Activated naive CD4-positive, alpha-beta T cell treated with anti-CD3 and anti-CD28 coated beads, Interleukin-2, amount 50 U/mL, for 72 hours (primary cell): Measurements from ENCODE around the gene DUSP6. TPM values are rescaled to one million over a fixed set of nuclear protein-coding genes. Genes with fewer than 3 reads are reported as not detected.

Source experiments
- ATAC-seq, 2 donors: fragments of 150-1000 bp; cut with Tn5 transposase; 2 replicates each; pipeline ENCODE4 v1.10.0; 2021; ENCODE audit warnings: mild to moderate bottlenecking in 2 of 2, moderate library complexity in 2 of 2
- DNase-seq, 2 donors: peaks; one replicate each; pipeline ENCODE4 v3.0.0; 2021 to 2022; ENCODE audit warnings: low spot score in 2 of 2
- H3K27ac Mint-ChIP-seq, 2 donors: one replicate each; pipeline ENCODE4 v1.8.0; 2022; ENCODE audit warnings: mild to moderate bottlenecking in 2 of 2, mixed read lengths in 2 of 2
- H3K36me3 Mint-ChIP-seq, 2 donors: one replicate each; pipeline ENCODE4 v1.8.0; 2022; ENCODE audit warnings: mixed read lengths in 2 of 2
- H3K9me3 Mint-ChIP-seq, 2 donors: one replicate each; pipeline ENCODE4 v1.8.0; 2022; ENCODE audit warnings: mixed read lengths in 2 of 2
- total RNA-seq, 2 donors: library from RNA; stranded (reverse); gene quantifications; one replicate each; pipeline ENCODE4 v1.2.3, GENCODE V29; 2022

DUSP6 gene
- 10 to 100 TPM; 25.3 to 39.1 TPM for total RNA-seq

GRCh38 chr12:89352492-89353187 is at the start of gene DUSP6:
DUSP6 (minus strand) TSS chr12:89352501; CDS start chr12:89352039, 462 bp downstream.
- H3K36me3 Mint-ChIP-seq = peaks cover 39 to 43% of the 10 kb centered on the region in 2 donors
- H3K9me3 Mint-ChIP-seq = no peaks in the 10 kb centered on the region
- H3K27ac Mint-ChIP-seq = peak within 1 kb of the TSS; percentile 94 to 97

GRCh38 chr12:89401433-89402058 is 49.2 kb upstream of the DUSP6 start:
- ATAC-seq = no peak
- Mint-ChIP-seq H3K36me3 (peaks cover 0 to 10% of the 10 kb centered on the region in 2 donors), H3K9me3 (peaks cover 0 to 18% of the 10 kb centered on the region in 2 donors), H3K27ac (no peak overlapping the region)
- DNase-seq = no peak

More at GRCh38 chr12:89352492-89353187, at the start of gene DUSP6:
- DNase-seq (peak; percentile 84 to 92), ATAC-seq (peak; percentile 80 to 88)

GRCh38 chr12:89400415-89400814 is 48.1 kb upstream of the DUSP6 start:
- DNase-seq (no peak), ATAC-seq (no peak)
- peaks cover 0 to 18% of the 10 kb centered on the region in 2 donors for H3K9me3 Mint-ChIP-seq
- H3K36me3 Mint-ChIP-seq = peaks cover 0 to 10% of the 10 kb centered on the region in 2 donors
- no peak overlapping the region for H3K27ac Mint-ChIP-seq

- H3K9me3 Mint-ChIP-seq = peaks cover 0 to 8% of the 10 kb centered on the region in 2 donors
- no peak overlapping the region for H3K27ac Mint-ChIP-seq
- H3K36me3 Mint-ChIP-seq = peaks cover 0 to 12% of the 10 kb centered on the region in 2 donors
- no peak for DNase-seq
- no peak for ATAC-seq
Measured at GRCh38 chr12:89395712-89396111, 43.4 kb upstream of the DUSP6 start.

- Mint-ChIP-seq H3K9me3 (no peaks in the 10 kb centered on the region), H3K27ac (no peak overlapping the region), H3K36me3 (peaks cover 0 to 8% of the 10 kb centered on the region in 2 donors)
- DNase-seq = no peak
- no peak for ATAC-seq
Measured at GRCh38 chr12:89393551-89394121, 41.3 kb upstream of the DUSP6 start.

- Mint-ChIP-seq H3K27ac (no peak overlapping the region), H3K36me3 (peaks cover 0 to 8% of the 10 kb centered on the region in 2 donors), H3K9me3 (no peaks in the 10 kb centered on the region)
- no peak for DNase-seq
- no peak for ATAC-seq
Measured at GRCh38 chr12:89392391-89392790, 40.1 kb upstream of the DUSP6 start.

- H3K27ac Mint-ChIP-seq = peak overlapping the region in 1 of 2 donors; percentile 31
- H3K9me3 Mint-ChIP-seq = no peaks in the 10 kb centered on the region
- ATAC-seq = no peak
- H3K36me3 Mint-ChIP-seq = peaks cover 0 to 8% of the 10 kb centered on the region in 2 donors
- no peak for DNase-seq
Measured at GRCh38 chr12:89391726-89392336, 39.5 kb upstream of the DUSP6 start.

- peak; percentile 83 to 87 for ATAC-seq
- H3K27ac Mint-ChIP-seq = peak overlapping the region; percentile 8 to 83
- DNase-seq = no peak
Measured at GRCh38 chr12:89390802-89391673, 38.7 kb upstream of the DUSP6 start.

GRCh38 chr12:89389755-89390661 is 37.7 kb upstream of the DUSP6 start:
- H3K9me3 Mint-ChIP-seq = no peaks in the 10 kb centered on the region
- ATAC-seq (peak; percentile 36 to 66), DNase-seq (no peak)
- peak overlapping the region; percentile 8 to 26 for H3K27ac Mint-ChIP-seq
- H3K36me3 Mint-ChIP-seq = peaks cover 0 to 8% of the 10 kb centered on the region in 2 donors

More at GRCh38 chr12:89390802-89391673, 38.7 kb upstream of the DUSP6 start:
- Mint-ChIP-seq H3K36me3 (peaks cover 0 to 8% of the 10 kb centered on the region in 2 donors), H3K9me3 (no peaks in the 10 kb centered on the region)

GRCh38 chr12:89386138-89386537 is 33.8 kb upstream of the DUSP6 start:
- H3K36me3 Mint-ChIP-seq = no peaks in the 10 kb centered on the region

GRCh38 chr12:89384807-89385206 is 32.5 kb upstream of the DUSP6 start:
- DNase-seq (no peak), ATAC-seq (no peak)
- Mint-ChIP-seq H3K36me3 (no peaks in the 10 kb centered on the region), H3K27ac (no peak overlapping the region), H3K9me3 (no peaks in the 10 kb centered on the region)

More at GRCh38 chr12:89386138-89386537, 33.8 kb upstream of the DUSP6 start:
- no peak overlapping the region for H3K27ac Mint-ChIP-seq
- no peak for ATAC-seq
- H3K9me3 Mint-ChIP-seq = no peaks in the 10 kb centered on the region
- DNase-seq = no peak

- no peak for ATAC-seq
- Mint-ChIP-seq H3K36me3 (no peaks in the 10 kb centered on the region), H3K27ac (no peak overlapping the region), H3K9me3 (no peaks in the 10 kb centered on the region)
- no peak for DNase-seq
Measured at GRCh38 chr12:89384050-89384758, 31.9 kb upstream of the DUSP6 start.

- H3K27ac Mint-ChIP-seq = no peak overlapping the region
- ATAC-seq = no peak
- H3K9me3 Mint-ChIP-seq = no peaks in the 10 kb centered on the region
- H3K36me3 Mint-ChIP-seq = no peaks in the 10 kb centered on the region
- no peak for DNase-seq
Measured at GRCh38 chr12:89383235-89384049, 31.1 kb upstream of the DUSP6 start.

- peaks cover 0 to 7% of the 10 kb centered on the region in 2 donors for H3K36me3 Mint-ChIP-seq
- ATAC-seq = no peak
- peaks cover 0 to 5% of the 10 kb centered on the region in 2 donors for H3K9me3 Mint-ChIP-seq
Measured at GRCh38 chr12:89382328-89382727, 30.0 kb upstream of the DUSP6 start.

More at GRCh38 chr12:89382328-89382727, 30.0 kb upstream of the DUSP6 start:
- no peak for DNase-seq
- no peak overlapping the region for H3K27ac Mint-ChIP-seq
